WTC11 (cell line): ENCODE data around the gene RERG. TPM values are rescaled to one million over a fixed set of nuclear protein-coding genes. Genes with fewer than 3 reads are reported as not detected.
A peak's percentile ranks its signal among the peaks of the same experiment; 100 is the strongest.

ENCODE experiments used
- ATAC-seq: fragments of 200-7000 bp; cut with Tn5 transposase; 2 replicates; pipeline ENCODE4 v1.10.0; 2021; ENCODE audit warnings: mild to moderate bottlenecking, moderate library complexity
- CTCF ChIA-PET: fragments of 300-600 bp; sonication (Branson Sonifier 250); formaldehyde crosslinking; loops from one replicate; lab custom pipeline; 2021; ENCODE audit warnings: antibody characterized with exemption; lab: Charles Lee
- POLR2A ChIA-PET: fragments of 350-600 bp; sonication (Branson Sonifier 250); formaldehyde crosslinking; loops from one replicate; lab custom pipeline; 2021; ENCODE audit warnings: antibody characterized with exemption; lab: Charles Lee
- DNase-seq: peaks from one replicate; pipeline ENCODE4 v3.0.0; 2021; ENCODE audit warnings: low spot score
- H3K27ac Mint-ChIP-seq: 2 replicates; pipeline ENCODE4 v1.8.0; 2021; ENCODE audit warnings: mixed read lengths
- H3K27me3 Mint-ChIP-seq: 2 replicates; pipeline ENCODE4 v1.8.0; 2021; ENCODE audit warnings: low read depth, mild to moderate bottlenecking, moderate library complexity, mixed read lengths
- H3K36me3 Mint-ChIP-seq: 2 replicates; pipeline ENCODE4 v1.8.0; 2021; ENCODE audit warnings: mixed read lengths
- H3K4me1 Mint-ChIP-seq: 2 replicates; pipeline ENCODE4 v1.8.0; 2022; ENCODE audit warnings: mixed read lengths
- H3K4me3 Mint-ChIP-seq: 2 replicates; pipeline ENCODE4 v1.8.0; 2021; ENCODE audit warnings: mild to moderate bottlenecking, moderate library complexity, mixed read lengths
- H3K9me3 Mint-ChIP-seq: 2 replicates; pipeline ENCODE4 v1.8.0; 2021; ENCODE audit warnings: mixed read lengths
- CBFB ChIP-seq: sonication (generic); formaldehyde crosslinking; IDR thresholded peaks from 2 replicates; pipeline ENCODE4 v1.8.1; 2022; ENCODE audit warnings: mild to moderate bottlenecking, low read depth, missing genetic modification reagents
- FOXJ3 ChIP-seq: sonication (generic); formaldehyde crosslinking; IDR thresholded peaks from 2 replicates; pipeline ENCODE4 v1.9.0; 2021; ENCODE audit warnings: missing genetic modification reagents, mild to moderate bottlenecking, borderline replicate concordance
- GRHL2 ChIP-seq: fragments of 250-450 bp; sonication (Bioruptor Pico); IDR thresholded peaks from 2 replicates; pipeline ENCODE4 v1.8.0; 2022; ENCODE audit warnings: mild to moderate bottlenecking, moderate library complexity; ENCODE audit not compliant: insufficient replicate concordance, severe bottlenecking
- JAZF1 ChIP-seq: fragments of 250-450 bp; sonication (Bioruptor Pico); IDR thresholded peaks from 2 replicates; pipeline ENCODE4 v1.9.0; 2021; ENCODE audit warnings: moderate library complexity, mild to moderate bottlenecking, inconsistent platforms
- MYBL2 ChIP-seq: sonication (generic); formaldehyde crosslinking; IDR thresholded peaks from 2 replicates; pipeline ENCODE4 v1.8.1; 2023; ENCODE audit warnings: mild to moderate bottlenecking, moderate library complexity, missing genetic modification reagents
- NFATC4 ChIP-seq: fragments of 250-450 bp; sonication (Bioruptor Pico); IDR thresholded peaks from 2 replicates; pipeline ENCODE4 v1.9.0; 2021; ENCODE audit warnings: mild to moderate bottlenecking
- NFYB ChIP-seq: sonication (generic); formaldehyde crosslinking; conservative IDR thresholded peaks from 2 replicates; pipeline ENCODE4 v1.8.0; 2022; ENCODE audit warnings: low read depth, missing genetic modification reagents
- PRRX2 ChIP-seq: fragments of 250-450 bp; sonication (Bioruptor Pico); IDR thresholded peaks from 2 replicates; pipeline ENCODE4 v1.8.0; 2021; ENCODE audit warnings: mild to moderate bottlenecking
- SMAD3 ChIP-seq: sonication (generic); formaldehyde crosslinking; IDR thresholded peaks from 2 replicates; pipeline ENCODE4 v1.8.0; 2022; ENCODE audit warnings: missing genetic modification reagents, mild to moderate bottlenecking, borderline replicate concordance
- SOX15 ChIP-seq: fragments of 250-450 bp; sonication (Bioruptor Pico); IDR thresholded peaks from 2 replicates; pipeline ENCODE4 v1.9.0; 2021; ENCODE audit warnings: mild to moderate bottlenecking
- SP1 ChIP-seq: sonication (generic); formaldehyde crosslinking; conservative IDR thresholded peaks from 2 replicates; pipeline ENCODE4 v1.8.1; 2022; ENCODE audit warnings: missing genetic modification reagents
- TEAD1 ChIP-seq: sonication (generic); formaldehyde crosslinking; IDR thresholded peaks from 2 replicates; pipeline ENCODE4 v1.8.0; 2022; ENCODE audit warnings: mild to moderate bottlenecking, missing genetic modification reagents
- ZNF138 ChIP-seq: sonication (generic); formaldehyde crosslinking; conservative IDR thresholded peaks from 2 replicates; pipeline ENCODE4 v1.8.1; 2022; ENCODE audit warnings: mild to moderate bottlenecking, moderate library complexity, missing genetic modification reagents
- ZNF232 ChIP-seq: sonication (generic); formaldehyde crosslinking; IDR thresholded peaks from 2 replicates; pipeline ENCODE4 v1.8.0; 2022; ENCODE audit warnings: mild to moderate bottlenecking, missing genetic modification reagents
- ZNF263 ChIP-seq: sonication (generic); formaldehyde crosslinking; IDR thresholded peaks from 2 replicates; pipeline ENCODE4 v1.8.1; 2022; ENCODE audit warnings: low read depth, mild to moderate bottlenecking, moderate library complexity, missing genetic modification reagents
- ZNF396 ChIP-seq: fragments of 250-450 bp; sonication (Bioruptor Pico); IDR thresholded peaks from 2 replicates; pipeline ENCODE4 v1.8.0; 2021; ENCODE audit warnings: mild to moderate bottlenecking, moderate library complexity, borderline replicate concordance
- total RNA-seq: library from RNA; stranded (reverse); gene quantifications from 3 replicates; pipeline ENCODE4 v1.2.3, GENCODE V29; 2021
- TF ChIP-seq, protein P1 (sequence below): fragments of 200-600 bp; IDR thresholded peaks from 2 replicates; pipeline ENCODE4 v1.8.0; 2022; ENCODE audit warnings: antibody characterized with exemption
- TF ChIP-seq, protein P2 (sequence below): fragments of 250-450 bp; sonication (Bioruptor Pico); IDR thresholded peaks from 2 replicates; pipeline ENCODE4 v1.8.0; 2021; ENCODE audit warnings: mild to moderate bottlenecking
- TF ChIP-seq, protein P3 (sequence below): sonication (generic); formaldehyde crosslinking; IDR thresholded peaks from 2 replicates; pipeline ENCODE4 v1.8.0; 2023; ENCODE audit warnings: missing genetic modification reagents, mild to moderate bottlenecking, borderline replicate concordance
- TF ChIP-seq, protein P4 (sequence below): sonication (generic); formaldehyde crosslinking; IDR thresholded peaks from 2 replicates; pipeline ENCODE4 v1.8.1; 2023; ENCODE audit warnings: mild to moderate bottlenecking, missing genetic modification reagents, moderate library complexity
- TF ChIP-seq, protein P5 (sequence below): sonication (generic); formaldehyde crosslinking; IDR thresholded peaks from 2 replicates; pipeline ENCODE4 v1.8.1; 2022; ENCODE audit warnings: mild to moderate bottlenecking, moderate library complexity, missing genetic modification reagents

The RERG gene
- total RNA-seq, 1 experiment from 2014 or later, result 0.28 TPM

DNA sequence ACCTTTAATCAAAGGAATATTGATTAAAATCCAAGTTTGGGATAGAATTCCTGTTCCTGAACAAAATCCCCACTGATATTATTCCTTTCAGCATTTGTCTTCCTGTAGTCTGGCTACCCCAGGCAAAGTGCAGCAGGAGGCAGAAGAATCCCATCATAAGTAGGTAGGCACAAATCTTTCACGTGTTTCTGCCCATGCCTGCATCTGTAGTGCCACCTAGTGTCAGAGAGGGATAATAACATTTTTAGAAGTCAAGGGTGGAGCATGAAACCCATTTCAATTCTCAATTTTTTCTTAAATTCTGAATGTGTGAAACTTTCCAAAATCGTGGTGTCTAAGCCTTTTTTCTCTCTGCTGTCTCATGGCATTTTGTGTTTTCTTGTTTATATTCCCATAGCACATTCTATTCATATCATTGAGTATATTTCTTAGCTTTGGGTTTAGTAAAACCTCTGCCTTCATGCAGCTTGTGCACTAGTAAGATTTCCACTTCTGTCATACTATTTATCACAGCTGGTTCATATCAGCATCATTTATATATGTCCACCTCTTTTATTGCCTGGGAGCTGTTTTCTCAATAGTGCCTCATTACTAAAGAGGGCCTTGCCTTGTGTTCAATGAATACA, 47.8 kb upstream of the RERG start:
- H3K27me3 Mint-ChIP-seq, result no peaks in the 10 kb centered on the region
- DNase-seq (no peak), ATAC-seq (peak; percentile 80)
- no peaks in the 10 kb centered on the region for H3K4me1 Mint-ChIP-seq
- H3K4me3 Mint-ChIP-seq, result no peak overlapping the region
- ChIA-PET CTCF (interaction anchor here (0.5 to 1.3 kb wide), 7 partner anchors 11 to 375 kb away, joined by 3 to 7 read pairs (median 4); partner anchors contain the start of gene RERG), POLR2A (no interaction called here)
- H3K9me3 Mint-ChIP-seq, result no peaks in the 10 kb centered on the region
- TF ChIP-seq PRRX2 (CRISPR knock-in tag), result no peak
- TF ChIP-seq NFATC4 (CRISPR knock-in tag), result no peak
- no peak for TF ChIP-seq CBFB (CRISPR knock-in tag)
- TF ChIP-seq, protein P1, sequence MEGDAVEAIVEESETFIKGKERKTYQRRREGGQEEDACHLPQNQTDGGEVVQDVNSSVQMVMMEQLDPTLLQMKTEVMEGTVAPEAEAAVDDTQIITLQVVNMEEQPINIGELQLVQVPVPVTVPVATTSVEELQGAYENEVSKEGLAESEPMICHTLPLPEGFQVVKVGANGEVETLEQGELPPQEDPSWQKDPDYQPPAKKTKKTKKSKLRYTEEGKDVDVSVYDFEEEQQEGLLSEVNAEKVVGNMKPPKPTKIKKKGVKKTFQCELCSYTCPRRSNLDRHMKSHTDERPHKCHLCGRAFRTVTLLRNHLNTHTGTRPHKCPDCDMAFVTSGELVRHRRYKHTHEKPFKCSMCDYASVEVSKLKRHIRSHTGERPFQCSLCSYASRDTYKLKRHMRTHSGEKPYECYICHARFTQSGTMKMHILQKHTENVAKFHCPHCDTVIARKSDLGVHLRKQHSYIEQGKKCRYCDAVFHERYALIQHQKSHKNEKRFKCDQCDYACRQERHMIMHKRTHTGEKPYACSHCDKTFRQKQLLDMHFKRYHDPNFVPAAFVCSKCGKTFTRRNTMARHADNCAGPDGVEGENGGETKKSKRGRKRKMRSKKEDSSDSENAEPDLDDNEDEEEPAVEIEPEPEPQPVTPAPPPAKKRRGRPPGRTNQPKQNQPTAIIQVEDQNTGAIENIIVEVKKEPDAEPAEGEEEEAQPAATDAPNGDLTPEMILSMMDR, result peak; percentile 64
- H3K36me3 Mint-ChIP-seq, result no peaks in the 10 kb centered on the region
- H3K27ac Mint-ChIP-seq, result no peak overlapping the region

DNA sequence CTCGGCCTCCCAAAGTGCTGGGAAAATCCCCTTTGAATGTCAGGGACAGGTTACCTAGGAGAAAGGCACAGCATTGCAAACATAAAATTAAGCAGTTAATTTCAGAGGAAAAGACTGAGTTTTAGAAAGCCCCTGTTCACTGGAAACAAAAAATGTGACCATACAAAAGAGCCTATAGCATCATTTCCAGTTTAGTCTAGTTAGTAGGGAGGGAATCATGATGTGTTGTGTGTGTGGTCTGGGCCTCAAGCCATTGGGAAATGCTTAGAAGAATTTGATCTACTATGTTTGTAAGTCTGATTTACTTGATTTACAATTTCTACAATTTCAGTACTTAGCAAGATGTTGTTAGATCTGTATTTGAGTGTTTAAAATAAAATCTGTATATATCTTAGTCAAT, 47.1 kb upstream of the RERG start:
- H3K27me3 Mint-ChIP-seq, result no peaks in the 10 kb centered on the region
- H3K4me3 Mint-ChIP-seq, result no peak overlapping the region
- no peak for TF ChIP-seq TEAD1 (CRISPR knock-in tag)
- TF ChIP-seq FOXJ3 (CRISPR knock-in tag), result no peak
- TF ChIP-seq, protein P2, sequence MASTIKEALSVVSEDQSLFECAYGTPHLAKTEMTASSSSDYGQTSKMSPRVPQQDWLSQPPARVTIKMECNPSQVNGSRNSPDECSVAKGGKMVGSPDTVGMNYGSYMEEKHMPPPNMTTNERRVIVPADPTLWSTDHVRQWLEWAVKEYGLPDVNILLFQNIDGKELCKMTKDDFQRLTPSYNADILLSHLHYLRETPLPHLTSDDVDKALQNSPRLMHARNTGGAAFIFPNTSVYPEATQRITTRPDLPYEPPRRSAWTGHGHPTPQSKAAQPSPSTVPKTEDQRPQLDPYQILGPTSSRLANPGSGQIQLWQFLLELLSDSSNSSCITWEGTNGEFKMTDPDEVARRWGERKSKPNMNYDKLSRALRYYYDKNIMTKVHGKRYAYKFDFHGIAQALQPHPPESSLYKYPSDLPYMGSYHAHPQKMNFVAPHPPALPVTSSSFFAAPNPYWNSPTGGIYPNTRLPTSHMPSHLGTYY (CRISPR knock-in tag), result no peak
- no peak for DNase-seq
- ChIA-PET POLR2A (no interaction called here), CTCF (no interaction called here)
- no peak overlapping the region for H3K27ac Mint-ChIP-seq
- H3K4me1 Mint-ChIP-seq, result no peaks in the 10 kb centered on the region
- ATAC-seq, result no peak
- no peaks in the 10 kb centered on the region for H3K9me3 Mint-ChIP-seq
- no peaks in the 10 kb centered on the region for H3K36me3 Mint-ChIP-seq

DNA sequence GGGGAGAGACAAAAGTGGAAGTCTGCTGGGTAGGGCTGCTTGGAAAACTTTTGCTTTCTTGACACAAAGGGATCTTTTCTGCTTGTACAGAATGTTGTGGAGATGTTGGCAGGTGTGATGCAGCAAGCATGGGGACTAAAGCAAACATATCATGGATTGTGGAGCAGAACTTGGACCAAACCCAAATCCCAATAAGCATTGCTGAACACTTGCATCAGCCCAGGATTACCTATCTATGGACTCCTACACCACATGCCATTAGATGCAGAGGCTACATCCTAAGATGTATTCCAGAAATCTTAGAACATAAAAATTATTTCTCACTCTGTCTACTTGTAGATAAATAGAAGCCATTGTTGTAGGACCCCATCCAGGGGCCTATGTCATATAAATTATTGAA, 44.7 kb upstream of the RERG start:
- ATAC-seq (no peak), DNase-seq (no peak)
- POLR2A ChIA-PET, result no interaction called here
- Mint-ChIP-seq H3K9me3 (no peaks in the 10 kb centered on the region), H3K4me3 (no peak overlapping the region), H3K36me3 (no peaks in the 10 kb centered on the region), H3K27me3 (no peaks in the 10 kb centered on the region), H3K4me1 (no peaks in the 10 kb centered on the region), H3K27ac (no peak overlapping the region)
- CTCF ChIA-PET, result interaction anchor here (1.0 to 2.2 kb wide), 3 partner anchors 39 to 262 kb away, joined by 3 to 7 read pairs (median 4); partner anchors contain the start of gene RERG
- TF ChIP-seq PRRX2 (CRISPR knock-in tag) (no peak), ZNF138 (CRISPR knock-in tag) (no peak), JAZF1 (CRISPR knock-in tag) (no peak), MYBL2 (CRISPR knock-in tag) (no peak), CBFB (CRISPR knock-in tag) (no peak)
- TF ChIP-seq, protein P3, sequence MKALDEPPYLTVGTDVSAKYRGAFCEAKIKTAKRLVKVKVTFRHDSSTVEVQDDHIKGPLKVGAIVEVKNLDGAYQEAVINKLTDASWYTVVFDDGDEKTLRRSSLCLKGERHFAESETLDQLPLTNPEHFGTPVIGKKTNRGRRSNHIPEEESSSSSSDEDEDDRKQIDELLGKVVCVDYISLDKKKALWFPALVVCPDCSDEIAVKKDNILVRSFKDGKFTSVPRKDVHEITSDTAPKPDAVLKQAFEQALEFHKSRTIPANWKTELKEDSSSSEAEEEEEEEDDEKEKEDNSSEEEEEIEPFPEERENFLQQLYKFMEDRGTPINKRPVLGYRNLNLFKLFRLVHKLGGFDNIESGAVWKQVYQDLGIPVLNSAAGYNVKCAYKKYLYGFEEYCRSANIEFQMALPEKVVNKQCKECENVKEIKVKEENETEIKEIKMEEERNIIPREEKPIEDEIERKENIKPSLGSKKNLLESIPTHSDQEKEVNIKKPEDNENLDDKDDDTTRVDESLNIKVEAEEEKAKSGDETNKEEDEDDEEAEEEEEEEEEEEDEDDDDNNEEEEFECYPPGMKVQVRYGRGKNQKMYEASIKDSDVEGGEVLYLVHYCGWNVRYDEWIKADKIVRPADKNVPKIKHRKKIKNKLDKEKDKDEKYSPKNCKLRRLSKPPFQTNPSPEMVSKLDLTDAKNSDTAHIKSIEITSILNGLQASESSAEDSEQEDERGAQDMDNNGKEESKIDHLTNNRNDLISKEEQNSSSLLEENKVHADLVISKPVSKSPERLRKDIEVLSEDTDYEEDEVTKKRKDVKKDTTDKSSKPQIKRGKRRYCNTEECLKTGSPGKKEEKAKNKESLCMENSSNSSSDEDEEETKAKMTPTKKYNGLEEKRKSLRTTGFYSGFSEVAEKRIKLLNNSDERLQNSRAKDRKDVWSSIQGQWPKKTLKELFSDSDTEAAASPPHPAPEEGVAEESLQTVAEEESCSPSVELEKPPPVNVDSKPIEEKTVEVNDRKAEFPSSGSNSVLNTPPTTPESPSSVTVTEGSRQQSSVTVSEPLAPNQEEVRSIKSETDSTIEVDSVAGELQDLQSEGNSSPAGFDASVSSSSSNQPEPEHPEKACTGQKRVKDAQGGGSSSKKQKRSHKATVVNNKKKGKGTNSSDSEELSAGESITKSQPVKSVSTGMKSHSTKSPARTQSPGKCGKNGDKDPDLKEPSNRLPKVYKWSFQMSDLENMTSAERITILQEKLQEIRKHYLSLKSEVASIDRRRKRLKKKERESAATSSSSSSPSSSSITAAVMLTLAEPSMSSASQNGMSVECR (CRISPR knock-in tag), result no peak

DNA sequence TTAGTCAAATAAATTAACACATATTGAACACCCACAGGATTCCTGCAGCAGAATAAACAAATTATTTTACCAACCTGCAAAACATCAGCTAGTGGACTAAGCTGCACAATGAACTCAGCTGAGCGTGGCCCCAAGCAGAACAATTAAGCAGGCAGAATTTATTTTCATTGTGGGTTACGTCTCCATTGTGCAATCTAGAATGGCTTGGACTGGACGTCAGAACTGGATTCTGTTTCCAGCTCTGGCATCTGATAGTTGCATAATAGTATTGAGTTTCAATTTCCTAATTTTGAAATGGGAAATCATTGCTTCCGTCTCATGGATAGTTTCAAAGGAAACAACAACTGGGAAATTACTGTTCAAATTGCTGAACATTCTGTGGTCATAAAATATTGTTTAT, 35.5 kb upstream of the RERG start:
- H3K36me3 Mint-ChIP-seq, result no peaks in the 10 kb centered on the region
- DNase-seq, result no peak
- POLR2A ChIA-PET, result no interaction called here
- no peak overlapping the region for H3K4me3 Mint-ChIP-seq
- no peak overlapping the region for H3K27ac Mint-ChIP-seq
- H3K27me3 Mint-ChIP-seq, result no peaks in the 10 kb centered on the region
- peaks cover 16% of the 10 kb centered on the region for H3K4me1 Mint-ChIP-seq
- CTCF ChIA-PET, result interaction anchor here (0.8 kb wide), 1 partner anchor 36 kb away, joined by 3 read pairs; the partner anchor contains the start of gene RERG
- no peaks in the 10 kb centered on the region for H3K9me3 Mint-ChIP-seq
- no peak for ATAC-seq
- TF ChIP-seq SOX15 (no peak), SP1 (CRISPR knock-in tag) (no peak), GRHL2 (CRISPR knock-in tag) (no peak), SMAD3 (CRISPR knock-in tag) (no peak), ZNF263 (no peak), NFYB (CRISPR knock-in tag) (no peak), ZNF396 (CRISPR knock-in tag) (no peak), ZNF232 (CRISPR knock-in tag) (no peak)
- TF ChIP-seq, protein P4, sequence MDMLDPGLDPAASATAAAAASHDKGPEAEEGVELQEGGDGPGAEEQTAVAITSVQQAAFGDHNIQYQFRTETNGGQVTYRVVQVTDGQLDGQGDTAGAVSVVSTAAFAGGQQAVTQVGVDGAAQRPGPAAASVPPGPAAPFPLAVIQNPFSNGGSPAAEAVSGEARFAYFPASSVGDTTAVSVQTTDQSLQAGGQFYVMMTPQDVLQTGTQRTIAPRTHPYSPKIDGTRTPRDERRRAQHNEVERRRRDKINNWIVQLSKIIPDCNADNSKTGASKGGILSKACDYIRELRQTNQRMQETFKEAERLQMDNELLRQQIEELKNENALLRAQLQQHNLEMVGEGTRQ (CRISPR knock-in tag), result no peak
- TF ChIP-seq, protein P5, sequence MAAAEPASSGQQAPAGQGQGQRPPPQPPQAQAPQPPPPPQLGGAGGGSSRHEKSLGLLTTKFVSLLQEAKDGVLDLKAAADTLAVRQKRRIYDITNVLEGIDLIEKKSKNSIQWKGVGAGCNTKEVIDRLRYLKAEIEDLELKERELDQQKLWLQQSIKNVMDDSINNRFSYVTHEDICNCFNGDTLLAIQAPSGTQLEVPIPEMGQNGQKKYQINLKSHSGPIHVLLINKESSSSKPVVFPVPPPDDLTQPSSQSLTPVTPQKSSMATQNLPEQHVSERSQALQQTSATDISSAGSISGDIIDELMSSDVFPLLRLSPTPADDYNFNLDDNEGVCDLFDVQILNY (CRISPR knock-in tag), result no peak
